HEK293 (cell line): ENCODE results near the gene PLSCR5.

Experiments
- CTCF ChIA-PET: fragments of 350-600 bp; formaldehyde crosslinking; extraction: SDS; loops from one replicate; lab custom pipeline; 2021; ENCODE audit warnings: antibody characterized with exemption; lab: Yijun Ruan, JAX
- POLR2A ChIA-PET: fragments of 300-600 bp; formaldehyde crosslinking; extraction: SDS; loops from one replicate; lab custom pipeline; 2020; ENCODE audit warnings: antibody characterized with exemption, inconsistent platforms; lab: Yijun Ruan, JAX
- H3K27ac ChIP-seq: fragments of 200-500 bp; sonication (Bioruptor generic); 2 replicates; pipeline ENCODE4 v1.5.1; 2014; ENCODE audit warnings: low read depth, low read length, control low read depth, inconsistent platforms; ENCODE audit errors: extremely low read depth
- H3K36me3 ChIP-seq, 2 experiments: fragments of 200-500 bp in 1 of 2; sonication (Bioruptor generic) in 1 of 2; 1 replicate in 1 of 2; 2 replicates in 1 of 2; pipeline ENCODE4 v1.5.1; 2014 to 2017; ENCODE audit warnings: inconsistent platforms in 2 of 2, low read length in 2 of 2; ENCODE audit not compliant: control insufficient read depth in 2 of 2, insufficient read depth in 1 of 2
- H3K4me1 ChIP-seq: fragments of 200-500 bp; sonication (Bioruptor generic); 2 replicates; pipeline ENCODE4 v1.5.1; 2014; ENCODE audit warnings: mild to moderate bottlenecking, low read length, inconsistent platforms; ENCODE audit not compliant: control insufficient read depth, insufficient read depth
- H3K4me3 ChIP-seq: 2 replicates; pipeline ENCODE4 v1.5.1; 2011; ENCODE audit warnings: low read depth, mild to moderate bottlenecking, control low read depth, low read length, moderate library complexity
- H3K9me3 ChIP-seq: fragments of 200-500 bp; sonication (Bioruptor generic); 2 replicates; pipeline ENCODE4 v1.5.1; 2014; ENCODE audit warnings: low read depth, low read length, inconsistent platforms; ENCODE audit not compliant: control insufficient read depth, insufficient read depth
- BCL11A ChIP-seq: fragments of 450-650 bp; formaldehyde crosslinking; IDR thresholded peaks from 2 replicates; pipeline ENCODE4 v1.5.1; 2016; ENCODE audit warnings: low read depth, missing biosample characterization, missing genetic modification characterization
- GFI1B ChIP-seq: fragments of 450-650 bp; formaldehyde crosslinking; IDR thresholded peaks from 2 replicates; pipeline ENCODE4 v1.5.1; 2016; ENCODE audit warnings: missing biosample characterization, missing genetic modification characterization
- GLI2 ChIP-seq: fragments of 450-650 bp; formaldehyde crosslinking; IDR thresholded peaks from 2 replicates; pipeline ENCODE4; 2017; ENCODE audit warnings: missing biosample characterization, missing genetic modification characterization, low read depth, borderline replicate concordance
- MZF1 ChIP-seq: fragments of 450-650 bp; formaldehyde crosslinking; IDR thresholded peaks from 2 replicates; pipeline ENCODE4 v1.5.1; 2017; ENCODE audit warnings: missing biosample characterization, missing genetic modification characterization, borderline replicate concordance
- SALL2 ChIP-seq: fragments of 450-650 bp; formaldehyde crosslinking; IDR thresholded peaks from 2 replicates; pipeline ENCODE4 v1.5.0; 2017; ENCODE audit warnings: missing biosample characterization, mild to moderate bottlenecking, missing genetic modification characterization, borderline replicate concordance
- ZFP41 ChIP-seq: fragments of 450-650 bp; formaldehyde crosslinking; IDR thresholded peaks from 2 replicates; pipeline ENCODE4 v1.5.1; 2016; ENCODE audit warnings: missing biosample characterization, missing genetic modification characterization, borderline replicate concordance
- ZNF138 ChIP-seq: fragments of 450-650 bp; formaldehyde crosslinking; IDR thresholded peaks from 2 replicates; pipeline ENCODE4 v1.5.1; 2016; ENCODE audit warnings: missing biosample characterization, missing genetic modification characterization, borderline replicate concordance
- ZNF140 ChIP-seq: fragments of 450-650 bp; formaldehyde crosslinking; IDR thresholded peaks from 2 replicates; pipeline ENCODE4 v1.5.1; 2016; ENCODE audit warnings: missing biosample characterization, missing genetic modification characterization
- ZNF16 ChIP-seq: fragments of 450-650 bp; formaldehyde crosslinking; IDR thresholded peaks from 2 replicates; pipeline ENCODE4 v1.5.1; 2016; ENCODE audit warnings: low read depth, missing biosample characterization, missing genetic modification characterization
- ZNF175 ChIP-seq: fragments of 450-650 bp; formaldehyde crosslinking; IDR thresholded peaks from 2 replicates; pipeline ENCODE4 v1.5.1; 2016; ENCODE audit warnings: missing biosample characterization, missing genetic modification characterization
- ZNF202 ChIP-seq: fragments of 450-650 bp; formaldehyde crosslinking; IDR thresholded peaks from 2 replicates; pipeline ENCODE4 v1.5.1; 2016; ENCODE audit warnings: missing biosample characterization, missing genetic modification characterization, borderline replicate concordance
- ZNF239 ChIP-seq: fragments of 450-650 bp; formaldehyde crosslinking; IDR thresholded peaks from 2 replicates; pipeline ENCODE4 v1.5.1; 2016; ENCODE audit warnings: missing biosample characterization, missing genetic modification characterization
- ZNF24 ChIP-seq: fragments of 450-650 bp; formaldehyde crosslinking; IDR thresholded peaks from 2 replicates; pipeline ENCODE4 v1.5.1; 2016; ENCODE audit warnings: missing biosample characterization, missing genetic modification characterization
- ZNF266 ChIP-seq: fragments of 450-650 bp; formaldehyde crosslinking; IDR thresholded peaks from 2 replicates; pipeline ENCODE4 v1.5.1; 2016; ENCODE audit warnings: missing biosample characterization, missing genetic modification characterization, low read depth
- ZNF37A ChIP-seq: fragments of 450-650 bp; IDR thresholded peaks from 2 replicates; pipeline ENCODE4 v1.5.1; 2018; ENCODE audit warnings: missing biosample characterization, missing genetic modification characterization
- ZNF433 ChIP-seq: fragments of 450-650 bp; formaldehyde crosslinking; IDR thresholded peaks from 2 replicates; pipeline ENCODE4 v1.5.1; 2016; ENCODE audit warnings: missing biosample characterization, missing genetic modification characterization, low read depth
- ZNF555 ChIP-seq: fragments of 450-650 bp; formaldehyde crosslinking; conservative IDR thresholded peaks from 2 replicates; pipeline ENCODE4 v1.5.1; 2017; ENCODE audit warnings: missing biosample characterization, mild to moderate bottlenecking, missing genetic modification characterization, inconsistent platforms
- ZNF558 ChIP-seq: fragments of 450-650 bp; formaldehyde crosslinking; IDR thresholded peaks from 2 replicates; pipeline ENCODE4 v1.5.1; 2016; ENCODE audit warnings: missing biosample characterization, missing genetic modification characterization
- ZNF610 ChIP-seq: fragments of 450-650 bp; formaldehyde crosslinking; IDR thresholded peaks from 2 replicates; pipeline ENCODE4 v1.5.1; 2016; ENCODE audit warnings: missing biosample characterization, missing genetic modification characterization, borderline replicate concordance
- ZNF626 ChIP-seq: fragments of 450-650 bp; sonication (Bioruptor Pico); formaldehyde crosslinking; IDR thresholded peaks from 2 replicates; pipeline ENCODE4 v1.5.1; 2018; ENCODE audit warnings: missing biosample characterization, missing genetic modification characterization, inconsistent platforms
- ZNF658 ChIP-seq: fragments of 450-650 bp; formaldehyde crosslinking; IDR thresholded peaks from 2 replicates; pipeline ENCODE4; 2016; ENCODE audit warnings: missing biosample characterization, missing genetic modification characterization
- ZNF776 ChIP-seq: fragments of 450-650 bp; formaldehyde crosslinking; IDR thresholded peaks from 2 replicates; pipeline ENCODE4 v1.5.0; 2017; ENCODE audit warnings: missing biosample characterization, missing genetic modification characterization, borderline replicate concordance
- ZNF837 ChIP-seq: fragments of 450-650 bp; formaldehyde crosslinking; IDR thresholded peaks from 2 replicates; pipeline ENCODE4 v1.5.1; 2016; ENCODE audit warnings: missing biosample characterization, missing genetic modification characterization
- ZSCAN30 ChIP-seq: fragments of 450-650 bp; IDR thresholded peaks from 2 replicates; pipeline ENCODE4 v1.5.1; 2018; ENCODE audit warnings: missing biosample characterization, mild to moderate bottlenecking, missing genetic modification characterization, moderate library complexity
- TF ChIP-seq, protein P1 (sequence below): fragments of 450-650 bp; formaldehyde crosslinking; IDR thresholded peaks from 2 replicates; pipeline ENCODE4 v1.5.1; 2017; ENCODE audit warnings: missing biosample characterization, missing genetic modification characterization
- TF ChIP-seq, protein P2 (sequence below): fragments of 450-650 bp; formaldehyde crosslinking; optimal IDR thresholded peaks from 2 replicates; pipeline ENCODE3; 2016; ENCODE audit warnings: missing biosample characterization, mild to moderate bottlenecking, missing genetic modification characterization
- TF ChIP-seq, protein P3 (sequence below): fragments of 450-650 bp; formaldehyde crosslinking; IDR thresholded peaks from 2 replicates; pipeline ENCODE4 v1.5.1; 2017; ENCODE audit warnings: missing biosample characterization, missing genetic modification characterization
- TF ChIP-seq, protein P4 (sequence below): fragments of 450-650 bp; formaldehyde crosslinking; IDR thresholded peaks from 2 replicates; pipeline ENCODE4 v1.5.1; 2016; ENCODE audit warnings: missing biosample characterization, missing genetic modification characterization

PLSCR5 gene

DNA sequence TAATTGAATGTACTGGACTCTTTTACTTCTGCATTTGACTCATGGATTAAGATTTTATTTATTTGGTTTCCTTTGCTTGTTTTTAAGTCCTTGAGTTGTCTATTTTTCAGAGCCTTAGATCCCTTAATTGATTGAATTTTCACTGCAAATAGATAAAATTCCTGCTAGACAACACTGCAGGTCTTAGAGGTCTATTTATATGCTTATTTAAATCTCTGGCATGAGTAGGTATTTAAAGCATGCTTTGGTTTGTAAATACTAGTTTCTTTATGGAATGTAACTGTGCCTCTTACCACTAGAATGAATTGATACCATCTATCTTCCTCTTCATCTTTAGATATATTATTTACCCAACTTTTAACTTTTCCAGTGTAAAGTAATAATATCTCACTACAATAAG is 20.0 kb downstream of the PLSCR5 start (continued):
- no peak for TF ChIP-seq MZF1
- no peak for TF ChIP-seq ZSCAN30
- TF ChIP-seq ZNF626 (tag by site-specific recombination): no peak
- TF ChIP-seq ZNF433 (tag by site-specific recombination): no peak
- no peak for TF ChIP-seq ZNF555
- TF ChIP-seq ZNF24 (tag by site-specific recombination): no peak

DNA sequence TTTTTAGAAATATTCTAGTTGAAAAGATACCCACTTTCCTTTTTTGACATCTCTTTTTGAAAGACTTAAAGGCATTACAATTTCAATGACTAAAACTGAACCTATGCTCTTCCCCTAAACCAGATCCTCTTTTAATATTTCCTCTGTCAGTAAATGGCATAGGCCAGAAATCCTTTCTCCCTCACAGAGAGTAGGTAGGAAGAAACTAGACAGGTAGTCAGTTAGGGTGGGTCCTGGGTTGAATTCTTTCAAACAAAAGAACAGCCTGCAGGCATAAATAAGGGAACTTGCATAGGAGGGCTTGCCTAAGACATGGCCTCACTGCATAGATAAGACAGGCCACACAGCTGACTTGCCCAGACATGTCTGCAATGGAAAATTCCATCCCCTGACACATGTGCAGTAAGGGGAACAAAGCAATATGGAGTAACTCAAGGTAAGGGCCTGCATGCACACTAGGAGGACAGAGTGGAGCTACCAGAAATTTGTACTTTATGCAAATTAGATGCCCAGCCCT is 23.1 kb downstream of the PLSCR5 start:
- Histone ChIP-seq H3K4me1 (no peaks in the 10 kb centered on the region), H3K4me3 (no peak overlapping the region), H3K36me3 (no peaks in the 10 kb centered on the region)
- POLR2A ChIA-PET: no interaction called here
- CTCF ChIA-PET: interaction anchor here (1.2 to 1.4 kb wide), 2 partner anchors 8 to 392 kb away, joined by 4 to 5 read pairs; no protein-coding TSS in a partner anchor
- TF ChIP-seq BCL11A (tag by site-specific recombination) (no peak), ZNF202 (tag by site-specific recombination) (no peak), ZNF175 (no peak), ZNF558 (tag by site-specific recombination) (no peak), ZNF610 (tag by site-specific recombination) (no peak), ZNF140 (no peak), ZNF24 (tag by site-specific recombination) (no peak), ZNF776 (tag by site-specific recombination) (no peak)
- TF ChIP-seq, all 188 proteins: peak for 0
- no peaks in the 10 kb centered on the region for H3K9me3 ChIP-seq
- H3K27ac ChIP-seq: no peak overlapping the region

DNA sequence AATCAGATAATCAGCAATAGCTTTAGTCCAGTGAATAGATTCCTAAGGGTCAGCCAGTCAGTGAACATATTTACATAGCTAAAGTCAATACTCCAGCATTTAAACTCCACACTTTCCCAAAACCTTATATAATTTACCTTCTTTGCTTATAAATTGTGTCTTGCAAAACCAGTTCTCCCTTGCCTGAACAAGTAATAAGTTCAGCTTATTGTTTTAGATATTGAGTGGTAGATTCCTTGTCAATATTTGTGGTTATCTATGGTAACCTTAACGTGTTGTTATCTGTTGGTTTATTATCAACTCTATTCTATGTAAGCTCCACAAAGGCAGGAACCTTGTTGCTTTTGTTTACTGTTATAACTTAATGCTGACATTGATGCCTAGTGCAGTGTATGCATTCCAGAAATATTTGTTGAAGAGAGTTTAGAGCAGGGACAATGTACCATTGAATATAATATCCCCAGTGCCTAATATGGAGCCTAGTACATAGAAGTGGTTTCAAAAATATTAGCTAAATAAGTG is 24.0 kb downstream of the PLSCR5 start:
- no peaks in the 10 kb centered on the region for H3K9me3 ChIP-seq
- H3K4me3 ChIP-seq: no peak overlapping the region
- no peaks in the 10 kb centered on the region for H3K4me1 ChIP-seq
- H3K27ac ChIP-seq: no peak overlapping the region
- ChIA-PET CTCF (interaction anchor here (1.0 to 1.4 kb wide), 4 partner anchors 8 to 435 kb away, joined by 3 to 5 read pairs (median 4); no protein-coding TSS in a partner anchor), POLR2A (no interaction called here)
- H3K36me3 ChIP-seq: no peaks in the 10 kb centered on the region
- TF ChIP-seq ZNF558 (tag by site-specific recombination) (no peak), ZNF16 (tag by site-specific recombination) (no peak), GFI1B (tag by site-specific recombination) (no peak), ZNF837 (tag by site-specific recombination) (no peak), SALL2 (tag by site-specific recombination) (no peak), GLI2 (tag by site-specific recombination) (no peak), ZNF658 (tag by site-specific recombination) (no peak), ZNF239 (tag by site-specific recombination) (no peak), ZNF37A (tag by site-specific recombination) (no peak), ZFP41 (no peak), ZNF138 (tag by site-specific recombination) (no peak), ZNF266 (tag by site-specific recombination) (no peak)
- TF ChIP-seq, protein P1, sequence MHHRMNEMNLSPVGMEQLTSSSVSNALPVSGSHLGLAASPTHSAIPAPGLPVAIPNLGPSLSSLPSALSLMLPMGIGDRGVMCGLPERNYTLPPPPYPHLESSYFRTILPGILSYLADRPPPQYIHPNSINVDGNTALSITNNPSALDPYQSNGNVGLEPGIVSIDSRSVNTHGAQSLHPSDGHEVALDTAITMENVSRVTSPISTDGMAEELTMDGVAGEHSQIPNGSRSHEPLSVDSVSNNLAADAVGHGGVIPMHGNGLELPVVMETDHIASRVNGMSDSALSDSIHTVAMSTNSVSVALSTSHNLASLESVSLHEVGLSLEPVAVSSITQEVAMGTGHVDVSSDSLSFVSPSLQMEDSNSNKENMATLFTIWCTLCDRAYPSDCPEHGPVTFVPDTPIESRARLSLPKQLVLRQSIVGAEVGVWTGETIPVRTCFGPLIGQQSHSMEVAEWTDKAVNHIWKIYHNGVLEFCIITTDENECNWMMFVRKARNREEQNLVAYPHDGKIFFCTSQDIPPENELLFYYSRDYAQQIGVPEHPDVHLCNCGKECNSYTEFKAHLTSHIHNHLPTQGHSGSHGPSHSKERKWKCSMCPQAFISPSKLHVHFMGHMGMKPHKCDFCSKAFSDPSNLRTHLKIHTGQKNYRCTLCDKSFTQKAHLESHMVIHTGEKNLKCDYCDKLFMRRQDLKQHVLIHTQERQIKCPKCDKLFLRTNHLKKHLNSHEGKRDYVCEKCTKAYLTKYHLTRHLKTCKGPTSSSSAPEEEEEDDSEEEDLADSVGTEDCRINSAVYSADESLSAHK (tag by site-specific recombination): no peak
- TF ChIP-seq, protein P2, sequence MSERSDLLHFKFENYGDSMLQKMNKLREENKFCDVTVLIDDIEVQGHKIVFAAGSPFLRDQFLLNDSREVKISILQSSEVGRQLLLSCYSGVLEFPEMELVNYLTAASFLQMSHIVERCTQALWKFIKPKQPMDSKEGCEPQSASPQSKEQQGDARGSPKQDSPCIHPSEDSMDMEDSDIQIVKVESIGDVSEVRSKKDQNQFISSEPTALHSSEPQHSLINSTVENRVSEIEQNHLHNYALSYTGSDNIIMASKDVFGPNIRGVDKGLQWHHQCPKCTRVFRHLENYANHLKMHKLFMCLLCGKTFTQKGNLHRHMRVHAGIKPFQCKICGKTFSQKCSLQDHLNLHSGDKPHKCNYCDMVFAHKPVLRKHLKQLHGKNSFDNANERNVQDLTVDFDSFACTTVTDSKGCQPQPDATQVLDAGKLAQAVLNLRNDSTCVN: no peak
- TF ChIP-seq, protein P3, sequence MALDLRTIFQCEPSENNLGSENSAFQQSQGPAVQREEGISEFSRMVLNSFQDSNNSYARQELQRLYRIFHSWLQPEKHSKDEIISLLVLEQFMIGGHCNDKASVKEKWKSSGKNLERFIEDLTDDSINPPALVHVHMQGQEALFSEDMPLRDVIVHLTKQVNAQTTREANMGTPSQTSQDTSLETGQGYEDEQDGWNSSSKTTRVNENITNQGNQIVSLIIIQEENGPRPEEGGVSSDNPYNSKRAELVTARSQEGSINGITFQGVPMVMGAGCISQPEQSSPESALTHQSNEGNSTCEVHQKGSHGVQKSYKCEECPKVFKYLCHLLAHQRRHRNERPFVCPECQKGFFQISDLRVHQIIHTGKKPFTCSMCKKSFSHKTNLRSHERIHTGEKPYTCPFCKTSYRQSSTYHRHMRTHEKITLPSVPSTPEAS (tag by site-specific recombination): no peak
- TF ChIP-seq, protein P4, sequence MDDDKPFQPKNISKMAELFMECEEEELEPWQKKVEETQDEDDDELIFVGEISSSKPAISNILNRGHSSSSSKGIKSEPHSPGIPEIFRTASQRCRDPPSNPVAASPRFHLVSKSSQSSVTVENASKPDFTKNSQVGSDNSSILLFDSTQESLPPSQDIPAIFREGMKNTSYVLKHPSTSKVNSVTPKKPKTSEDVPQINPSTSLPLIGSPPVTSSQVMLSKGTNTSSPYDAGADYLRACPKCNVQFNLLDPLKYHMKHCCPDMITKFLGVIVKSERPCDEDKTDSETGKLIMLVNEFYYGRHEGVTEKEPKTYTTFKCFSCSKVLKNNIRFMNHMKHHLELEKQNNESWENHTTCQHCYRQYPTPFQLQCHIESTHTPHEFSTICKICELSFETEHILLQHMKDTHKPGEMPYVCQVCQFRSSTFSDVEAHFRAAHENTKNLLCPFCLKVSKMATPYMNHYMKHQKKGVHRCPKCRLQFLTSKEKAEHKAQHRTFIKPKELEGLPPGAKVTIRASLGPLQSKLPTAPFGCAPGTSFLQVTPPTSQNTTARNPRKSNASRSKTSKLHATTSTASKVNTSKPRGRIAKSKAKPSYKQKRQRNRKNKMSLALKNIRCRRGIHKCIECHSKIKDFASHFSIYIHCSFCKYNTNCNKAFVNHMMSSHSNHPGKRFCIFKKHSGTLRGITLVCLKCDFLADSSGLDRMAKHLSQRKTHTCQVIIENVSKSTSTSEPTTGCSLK (tag by site-specific recombination): no peak
